Measurements from ENCODE around the gene MCMBP. TPM values are rescaled to one million over a fixed set of nuclear protein-coding genes. Genes with fewer than 3 reads are reported as not detected.

Gene MCMBP
- total RNA-seq, 1 experiment from 2014 or later = 71.0 TPM

- Mint-ChIP-seq H3K4me3 (ENCODE audit: unreplicated experiment) (no peak overlapping the region), H3K36me3 (ENCODE audit: insufficient read depth, unreplicated experiment) (peaks cover 39% of the 10 kb centered on the region), H3K9me3 (ENCODE audit: unreplicated experiment) (no peaks in the 10 kb centered on the region), H3K27me3 (ENCODE audit: insufficient read depth, unreplicated experiment) (no peaks in the 10 kb centered on the region), H3K27ac (ENCODE audit: low read depth, unreplicated experiment) (peak overlapping the region; percentile 35), H3K4me1 (ENCODE audit: insufficient read depth, unreplicated experiment) (peaks cover 23% of the 10 kb centered on the region)
- DNase-seq (ENCODE audit: unreplicated experiment) = peak; percentile 63
- intact Hi-C loops (cut with micrococcal nuclease) = loop anchor here (1.0 kb wide), 3 partner anchors 109 to 251 kb away; no protein-coding TSS in a partner anchor
- ChIA-PET CTCF (interaction anchor here (0.5 to 5.8 kb wide), 47 partner anchors 8 to 1810 kb away, joined by 3 to 88 read pairs (median 4); partner anchors contain the start of genes INPP5F and MCMBP), POLR2A (interaction anchor here (0.6 to 4.1 kb wide), 17 partner anchors 8 to 426 kb away, joined by 3 to 37 read pairs (median 6); partner anchors contain the start of genes BAG3, INPP5F and MCMBP)
- no TSS peak for BruUV-seq (replicated peaks)
- peak; percentile 38 for TF ChIP-seq CTCF (IDR thresholded peaks at IDR 0.05; ENCODE audit: unreplicated experiment)
These were observed 13.0 kb downstream of the MCMBP start for GRCh38 chr10:119859420-119860258.

- ChIA-PET CTCF (interaction anchor here (0.6 to 5.8 kb wide), 8 partner anchors 13 to 250 kb away, joined by 3 to 88 read pairs (median 16); partner anchors contain the start of gene MCMBP), POLR2A (interaction anchor here (0.7 to 4.1 kb wide), 7 partner anchors 9 to 201 kb away, joined by 3 to 37 read pairs (median 4); partner anchors contain the start of gene MCMBP)
- no peak overlapping the region for H3K4me3 Mint-ChIP-seq (ENCODE audit: unreplicated experiment)
- H3K4me1 Mint-ChIP-seq (ENCODE audit: insufficient read depth, unreplicated experiment) = peaks cover 23% of the 10 kb centered on the region
- peaks cover 38% of the 10 kb centered on the region for H3K36me3 Mint-ChIP-seq (ENCODE audit: insufficient read depth, unreplicated experiment)
- intact Hi-C loops (cut with micrococcal nuclease) = no loop called here
- H3K9me3 Mint-ChIP-seq (ENCODE audit: unreplicated experiment) = no peaks in the 10 kb centered on the region
- no peaks in the 10 kb centered on the region for H3K27me3 Mint-ChIP-seq (ENCODE audit: insufficient read depth, unreplicated experiment)
- BruUV-seq (replicated peaks) = no TSS peak
- H3K27ac Mint-ChIP-seq (ENCODE audit: low read depth, unreplicated experiment) = peak overlapping the region; percentile 8
- no peak for TF ChIP-seq CTCF (IDR thresholded peaks at IDR 0.05; ENCODE audit: unreplicated experiment)
- DNase-seq (ENCODE audit: unreplicated experiment) = no peak
These were observed 14.6 kb downstream of the MCMBP start for GRCh38 chr10:119858063-119858462.

- H3K4me3 Mint-ChIP-seq (ENCODE audit: unreplicated experiment) = no peak overlapping the region
- POLR2A ChIA-PET = no interaction called here
- DNase-seq (ENCODE audit: unreplicated experiment) = no peak
- peaks cover 82% of the 10 kb centered on the region for H3K36me3 Mint-ChIP-seq (ENCODE audit: insufficient read depth, unreplicated experiment)
- CTCF ChIA-PET = interaction anchor here (1.3 to 1.5 kb wide), 2 partner anchors 167 to 245 kb away, joined by 4 read pairs; no protein-coding TSS in a partner anchor
- no peak overlapping the region for H3K27ac Mint-ChIP-seq (ENCODE audit: low read depth, unreplicated experiment)
- BruUV-seq (replicated peaks) = no TSS peak
- H3K4me1 Mint-ChIP-seq (ENCODE audit: insufficient read depth, unreplicated experiment) = peaks cover 6% of the 10 kb centered on the region
- H3K27me3 Mint-ChIP-seq (ENCODE audit: insufficient read depth, unreplicated experiment) = no peaks in the 10 kb centered on the region
- intact Hi-C loops (cut with micrococcal nuclease) = no loop called here
- H3K9me3 Mint-ChIP-seq (ENCODE audit: unreplicated experiment) = no peaks in the 10 kb centered on the region
- no peak for TF ChIP-seq CTCF (IDR thresholded peaks at IDR 0.05; ENCODE audit: unreplicated experiment)
These were observed 19.1 kb downstream of the MCMBP start for GRCh38 chr10:119853574-119853973.

GRCh38 chr10:119852822-119853221 is 19.8 kb downstream of the MCMBP start:
- Mint-ChIP-seq H3K4me3 (ENCODE audit: unreplicated experiment) (no peak overlapping the region), H3K27ac (ENCODE audit: low read depth, unreplicated experiment) (no peak overlapping the region), H3K36me3 (ENCODE audit: insufficient read depth, unreplicated experiment) (peaks cover 86% of the 10 kb centered on the region), H3K27me3 (ENCODE audit: insufficient read depth, unreplicated experiment) (no peaks in the 10 kb centered on the region), H3K9me3 (ENCODE audit: unreplicated experiment) (no peaks in the 10 kb centered on the region), H3K4me1 (ENCODE audit: insufficient read depth, unreplicated experiment) (peaks cover 6% of the 10 kb centered on the region)
- intact Hi-C loops (cut with micrococcal nuclease) = no loop called here
- TF ChIP-seq CTCF (IDR thresholded peaks at IDR 0.05; ENCODE audit: unreplicated experiment) = no peak
- ChIA-PET CTCF (interaction anchor here (0.6 to 1.9 kb wide), 4 partner anchors 24 to 244 kb away, joined by 3 to 9 read pairs (median 4); no protein-coding TSS in a partner anchor), POLR2A (interaction anchor here (0.6 to 0.7 kb wide), 2 partner anchors 44 to 242 kb away, joined by 3 to 5 read pairs; no protein-coding TSS in a partner anchor)
- DNase-seq (ENCODE audit: unreplicated experiment) = no peak
- no TSS peak for BruUV-seq (replicated peaks)
